Hepatocyte (in vitro differentiated cells): ENCODE measurements around the gene KDF1. TPM values are rescaled to one million over a fixed set of nuclear protein-coding genes. Genes with fewer than 3 reads are reported as not detected.

Experiments
- DNase-seq: peaks from one replicate; pipeline ENCODE4 v3.0.0-alpha.2; 2016; ENCODE audit warnings: low spot score
- H2AFZ ChIP-seq: fragments of 200-600 bp; sonication (generic); 2 replicates; pipeline ENCODE4 v1.6.0; 2016; ENCODE audit warnings: antibody characterized with exemption, mild to moderate bottlenecking
- H3K27ac ChIP-seq: fragments of 200-600 bp; sonication (generic); 2 replicates; pipeline ENCODE4 v1.5.1; 2016; ENCODE audit warnings: mild to moderate bottlenecking
- H3K27me3 ChIP-seq: fragments of 200-600 bp; sonication (generic); 2 replicates; pipeline ENCODE4 v1.6.1; 2016
- H3K36me3 ChIP-seq: fragments of 200-600 bp; sonication (generic); replicated peaks from 2 replicates; pipeline ENCODE4 v1.5.1; 2016; ENCODE audit warnings: low read depth; ENCODE audit not compliant: insufficient read depth
- H3K4me1 ChIP-seq: fragments of 200-600 bp; sonication (generic); 2 replicates; pipeline ENCODE4 v1.5.1; 2016; ENCODE audit warnings: mild to moderate bottlenecking, moderate library complexity; ENCODE audit not compliant: insufficient read depth
- H3K4me2 ChIP-seq: fragments of 200-600 bp; sonication (generic); 2 replicates; pipeline ENCODE4 v1.6.0; 2016
- H3K4me3 ChIP-seq: fragments of 200-600 bp; sonication (generic); 2 replicates; pipeline ENCODE4 v1.5.1; 2016; ENCODE audit warnings: mild to moderate bottlenecking
- H3K79me2 ChIP-seq: fragments of 200-600 bp; sonication (generic); 2 replicates; pipeline ENCODE4 v1.6.0; 2017; ENCODE audit warnings: mild to moderate bottlenecking
- H3K9me2 ChIP-seq: fragments of 200-600 bp; sonication (generic); replicated peaks from 2 replicates; pipeline ENCODE4 v1.6.0; 2017; ENCODE audit warnings: mild to moderate bottlenecking; ENCODE audit not compliant: insufficient read depth
- H3K9me3 ChIP-seq: fragments of 200-600 bp; sonication (generic); 2 replicates; pipeline ENCODE4 v1.5.1; 2016; ENCODE audit warnings: low read depth, mild to moderate bottlenecking
- H4K20me1 ChIP-seq: fragments of 200-600 bp; sonication (generic); 2 replicates; pipeline ENCODE4 v1.6.0; 2016; ENCODE audit warnings: mild to moderate bottlenecking; ENCODE audit not compliant: insufficient read depth, poor library complexity, severe bottlenecking
- CTCF ChIP-seq: fragments of 200-600 bp; sonication (generic); IDR thresholded peaks from 2 replicates; pipeline ENCODE4 v1.5.1; 2016; ENCODE audit warnings: antibody characterized with exemption, mild to moderate bottlenecking; ENCODE audit not compliant: poor library complexity
- EZH2 ChIP-seq: fragments of 200-600 bp; sonication (generic); IDR thresholded peaks from 2 replicates; pipeline ENCODE4 v1.6.1; 2016; ENCODE audit warnings: antibody characterized with exemption, mild to moderate bottlenecking, borderline replicate concordance
- EZH2phosphoT487 ChIP-seq: fragments of 200-600 bp; sonication (generic); IDR thresholded peaks from one replicate; pipeline ENCODE4 v1.6.1; 2018; ENCODE audit warnings: antibody characterized with exemption, mild to moderate bottlenecking, low read depth, moderate library complexity; ENCODE audit not compliant: unreplicated experiment, severe bottlenecking
- WGBS: methylation state at CpG from one replicate; pipeline ENCODE4 v1.1.6; 2016; ENCODE audit warnings: low lambda C conversion rate; ENCODE audit errors: missing lambda C conversion rate; 5-methylcytosine and 5-hydroxymethylcytosine counted together
- polyA plus RNA-seq: library from polyadenylated mRNA; unstranded; fragments of >200 nt; fragmentation: Nextera tagmentation; extraction: Ambion mirVana; gene quantifications from 2 replicates; pipeline ENCODE4 v1.2.1, GENCODE V29; 2016
- total RNA-seq: library from RNA; depleted of rRNA; stranded (reverse); fragments of >200 nt; gene quantifications from 2 replicates; pipeline ENCODE4 v1.2.3, GENCODE V29; 2014

KDF1 gene
- total and polyA plus RNA-seq, 2 experiments from 2014 or later, result 10.5 to 21.9 TPM

- no peak overlapping the region for H2AFZ ChIP-seq
- H3K4me3 ChIP-seq, result no peak overlapping the region
- 45% methylated on average over 10 of the region's 10 CpGs for WGBS
- H4K20me1 ChIP-seq, result no peaks in the 10 kb centered on the region
- peak; percentile 72 for DNase-seq
- H3K27me3 ChIP-seq, result no peaks in the 10 kb centered on the region
- no peaks in the 10 kb centered on the region for H3K9me3 ChIP-seq
- peak overlapping the region; percentile 42 for H3K4me2 ChIP-seq
- H3K27ac ChIP-seq, result peak overlapping the region; percentile 51
- peaks cover 13% of the 10 kb centered on the region for H3K79me2 ChIP-seq
- TF ChIP-seq CTCF (no peak), EZH2 (no peak), EZH2phosphoT487 (no peak)
- peaks cover 55% of the 10 kb centered on the region for H3K4me1 ChIP-seq
- no peaks in the 10 kb centered on the region for H3K9me2 ChIP-seq
- no peaks in the 10 kb centered on the region for H3K36me3 ChIP-seq
Measured at GRCh38 chr1:27004471-27005165, 44.4 kb upstream of the KDF1 start.

- Histone ChIP-seq H3K4me3 (no peak overlapping the region), H3K4me1 (peaks cover 53% of the 10 kb centered on the region), H3K9me2 (no peaks in the 10 kb centered on the region), H3K4me2 (peak overlapping the region; percentile 42), H3K27me3 (no peaks in the 10 kb centered on the region), H3K9me3 (no peaks in the 10 kb centered on the region), H3K79me2 (peaks cover 7% of the 10 kb centered on the region), H4K20me1 (no peaks in the 10 kb centered on the region), H3K36me3 (no peaks in the 10 kb centered on the region), H3K27ac (peak overlapping the region; percentile 51), H2AFZ (no peak overlapping the region)
- TF ChIP-seq EZH2phosphoT487, result no peak
- TF ChIP-seq CTCF, result no peak
- no peak for TF ChIP-seq EZH2
- WGBS, result 60% methylated on average over 7 of the region's 7 CpGs
- DNase-seq, result peak; percentile 27
Measured at GRCh38 chr1:27003745-27004470, 43.6 kb upstream of the KDF1 start.

- Histone ChIP-seq H3K27ac (peak overlapping the region; percentile 76), H3K27me3 (no peaks in the 10 kb centered on the region), H2AFZ (no peak overlapping the region), H3K9me3 (no peaks in the 10 kb centered on the region), H3K79me2 (peaks cover 16% of the 10 kb centered on the region), H3K4me3 (no peak overlapping the region), H4K20me1 (no peaks in the 10 kb centered on the region), H3K9me2 (no peaks in the 10 kb centered on the region), H3K4me2 (no peak overlapping the region), H3K36me3 (no peaks in the 10 kb centered on the region), H3K4me1 (peaks cover 53% of the 10 kb centered on the region)
- TF ChIP-seq CTCF (no peak), EZH2 (no peak), EZH2phosphoT487 (no peak)
- peak; percentile 34 for DNase-seq
- WGBS, result 78% methylated on average over 13 of the region's 13 CpGs
Measured at GRCh38 chr1:27001570-27002360, 41.5 kb upstream of the KDF1 start.
